Medulla oblongata (tissue), 1 donor: ENCODE results near the gene CDH13.

ENCODE experiments used
- DNase-seq: peaks from one replicate; pipeline ENCODE4 v3.0.0-alpha.2; 2015; ENCODE audit errors: extremely low spot score

Gene CDH13

GRCh38 chr16:82694239-82694874 lies 67.6 kb downstream of the CDH13 start:
- DNase-seq: no peak

GRCh38 chr16:82695806-82696205 lies 69.0 kb downstream of the CDH13 start:
- DNase-seq: no peak

GRCh38 chr16:82699260-82699659 lies 72.5 kb downstream of the CDH13 start:
- no peak for DNase-seq

- DNase-seq: peak; percentile 43
Observed at GRCh38 chr16:82699711-82700495, 73.1 kb downstream of the CDH13 start.

- DNase-seq: no peak
Observed at GRCh38 chr16:82700541-82701235, 73.9 kb downstream of the CDH13 start.

GRCh38 chr16:82701442-82701955 lies 74.7 kb downstream of the CDH13 start:
- no peak for DNase-seq

- no peak for DNase-seq
Observed at GRCh38 chr16:82703161-82703560, 76.4 kb downstream of the CDH13 start.

GRCh38 chr16:82703871-82704768 lies 77.4 kb downstream of the CDH13 start:
- DNase-seq: no peak

GRCh38 chr16:82709987-82710386 lies 83.2 kb downstream of the CDH13 start:
- no peak for DNase-seq

- DNase-seq: no peak
Observed at GRCh38 chr16:82713778-82714177, 87.0 kb downstream of the CDH13 start.

- no peak for DNase-seq
Observed at GRCh38 chr16:82715160-82715559, 88.4 kb downstream of the CDH13 start.

GRCh38 chr16:82715833-82716232 lies 89.1 kb downstream of the CDH13 start:
- no peak for DNase-seq

GRCh38 chr16:82716361-82716855 lies 89.6 kb downstream of the CDH13 start:
- DNase-seq: no peak

GRCh38 chr16:82720414-82720813 lies 93.6 kb downstream of the CDH13 start:
- no peak for DNase-seq

GRCh38 chr16:82726306-82726705 lies 99.5 kb downstream of the CDH13 start:
- DNase-seq: no peak

GRCh38 chr16:82728901-82729300 lies 102.1 kb downstream of the CDH13 start:
- DNase-seq: peak; percentile 31

- no peak for DNase-seq
Observed at GRCh38 chr16:82730901-82731300, 104.1 kb downstream of the CDH13 start.

GRCh38 chr16:82732461-82732860 lies 105.7 kb downstream of the CDH13 start:
- DNase-seq: no peak

GRCh38 chr16:82735186-82735585 lies 108.4 kb downstream of the CDH13 start:
- DNase-seq: no peak

- DNase-seq: peak; percentile 8
Observed at GRCh38 chr16:82735673-82736091, 108.9 kb downstream of the CDH13 start.

- no peak for DNase-seq
Observed at GRCh38 chr16:82736224-82736623, 109.5 kb downstream of the CDH13 start.
